GM18867 (cell line): Measurements from ENCODE around the gene ABRAXAS1.
"Not testable (repeated sequence)": the region's sequence is repeated elsewhere in the genome, so short reads cannot be mapped to it uniquely, and the experiment has no call there.

Source experiments
- ATAC-seq: cut with Tn5 transposase; IDR thresholded peaks from one replicate; pipeline ENCODE4 v1.9.1; 2021; ENCODE audit warnings: mild to moderate bottlenecking, moderate library complexity; ENCODE audit not compliant: unreplicated experiment

The ABRAXAS1 gene

GRCh38 chr4:83484500-83485461, at the start of gene ABRAXAS1:
Gene ABRAXAS1, minus strand, starts transcription at chr4:83485100. Its CDS starts 28 bp downstream, at chr4:83485072.
- peak; percentile 96 for ATAC-seq

GRCh38 chr4:83527671-83528070, 42.8 kb upstream of the ABRAXAS1 start:
- ATAC-seq: no peak

- ATAC-seq: no peak
Measured at GRCh38 chr4:83522239-83522638, 37.3 kb upstream of the ABRAXAS1 start.

GRCh38 chr4:83516042-83516772, 31.3 kb upstream of the ABRAXAS1 start:
- ATAC-seq: no peak

GRCh38 chr4:83510442-83510841, 25.5 kb upstream of the ABRAXAS1 start:
- ATAC-seq: no peak

- not testable (repeated sequence) for ATAC-seq
Measured at GRCh38 chr4:83509156-83509585, 24.3 kb upstream of the ABRAXAS1 start.

- ATAC-seq: no peak
Measured at GRCh38 chr4:83504996-83505395, 20.1 kb upstream of the ABRAXAS1 start.

- no peak for ATAC-seq
Measured at GRCh38 chr4:83504503-83504902, 19.6 kb upstream of the ABRAXAS1 start.

- no peak for ATAC-seq
Measured at GRCh38 chr4:83503974-83504373, 19.1 kb upstream of the ABRAXAS1 start.

- ATAC-seq: not testable (repeated sequence)
Measured at GRCh38 chr4:83501671-83502070, 16.8 kb upstream of the ABRAXAS1 start.

- ATAC-seq: no peak
Measured at GRCh38 chr4:83498187-83498586, 13.3 kb upstream of the ABRAXAS1 start.

- ATAC-seq: not testable (repeated sequence)
Measured at GRCh38 chr4:83496085-83496917, 11.4 kb upstream of the ABRAXAS1 start.

- peak; percentile 81 for ATAC-seq
Measured at GRCh38 chr4:83490876-83491450, 6.1 kb upstream of the ABRAXAS1 start.

GRCh38 chr4:83489711-83490326, 4.9 kb upstream of the ABRAXAS1 start:
- no peak for ATAC-seq

- ATAC-seq: no peak
Measured at GRCh38 chr4:83486457-83487129, 1.7 kb upstream of the ABRAXAS1 start.

GRCh38 chr4:83473966-83474365, 10.9 kb downstream of the ABRAXAS1 start:
- ATAC-seq: no peak

- ATAC-seq: no peak
Measured at GRCh38 chr4:83473423-83473822, 11.5 kb downstream of the ABRAXAS1 start.

- ATAC-seq: no peak
Measured at GRCh38 chr4:83456184-83456501, 28.8 kb downstream of the ABRAXAS1 start.

- ATAC-seq: peak; percentile 96
Measured at GRCh38 chr4:83455281-83456183, 29.4 kb downstream of the ABRAXAS1 start, which contains the start of the genes HELQ and MRPS18C. Gene HELQ, minus strand, starts transcription at chr4:83455823. Its CDS starts 130 bp downstream, at chr4:83455693. Gene MRPS18C, plus strand, starts transcription at chr4:83456058. Its CDS starts 20 bp downstream, at chr4:83456078.
